H9 (cell line): ENCODE results near the gene TRMU. TPM values are rescaled to one million over a fixed set of nuclear protein-coding genes. Genes with fewer than 3 reads are reported as not detected.

Experiments used
- DNase-seq: peaks from one replicate; pipeline ENCODE4 v3.0.0-alpha.2; 2017
- H2AFZ ChIP-seq: one replicate; pipeline ENCODE4 v1.6.1; 2013; ENCODE audit warnings: mild to moderate bottlenecking, low read length, control low read depth, moderate library complexity
- H2AK5ac ChIP-seq: 2 replicates; pipeline ENCODE4 v1.6.1; 2013; ENCODE audit warnings: low read length, control low read depth, mixed read lengths; ENCODE audit not compliant: insufficient read length
- H2BK120ac ChIP-seq: one replicate; pipeline ENCODE4 v1.6.1; 2013; ENCODE audit warnings: low read depth, mild to moderate bottlenecking, low read length, control low read depth, inconsistent platforms; ENCODE audit not compliant: poor library complexity, severe bottlenecking
- H2BK12ac ChIP-seq: 2 replicates; pipeline ENCODE4 v1.6.1; 2013; ENCODE audit warnings: low read length, control low read depth, mixed read lengths, low read depth; ENCODE audit not compliant: insufficient read length
- H2BK15ac ChIP-seq: 2 replicates; pipeline ENCODE4 v1.6.1; 2013; ENCODE audit warnings: low read depth, low read length, control low read depth
- H2BK20ac ChIP-seq: one replicate; pipeline ENCODE4 v1.6.1; 2013; ENCODE audit warnings: low read depth, mild to moderate bottlenecking, low read length, control low read depth, inconsistent platforms; ENCODE audit not compliant: poor library complexity, severe bottlenecking
- H2BK5ac ChIP-seq: 2 replicates; pipeline ENCODE4 v1.6.1; 2013; ENCODE audit warnings: low read length, control low read depth, mixed read lengths; ENCODE audit not compliant: insufficient read length
- H3K14ac ChIP-seq: 2 replicates; pipeline ENCODE4 v1.6.1; 2013; ENCODE audit warnings: low read length, control low read depth; ENCODE audit not compliant: insufficient read depth
- H3K18ac ChIP-seq: 2 replicates; pipeline ENCODE4 v1.6.1; 2013; ENCODE audit warnings: low read depth, mild to moderate bottlenecking, mixed read lengths, low read length, control low read depth; ENCODE audit not compliant: insufficient read length
- H3K23ac ChIP-seq: 2 replicates; pipeline ENCODE4 v1.6.1; 2013; ENCODE audit warnings: low read length, control low read depth, mixed read lengths, low read depth; ENCODE audit not compliant: insufficient read length
- H3K23me2 ChIP-seq: 2 replicates; pipeline ENCODE4 v1.6.1; 2013; ENCODE audit warnings: low read depth, mild to moderate bottlenecking, mixed read lengths, low read length, control low read depth; ENCODE audit not compliant: insufficient read length, poor library complexity, severe bottlenecking
- H3K27ac ChIP-seq: 2 replicates; pipeline ENCODE4 v1.5.1; 2013; ENCODE audit warnings: low read length, control low read depth, mixed read lengths, low read depth; ENCODE audit not compliant: insufficient read length
- H3K27me3 ChIP-seq: 2 replicates; pipeline ENCODE4 v1.6.1; 2013; ENCODE audit warnings: low read length, control low read depth, inconsistent platforms; ENCODE audit not compliant: insufficient read depth
- H3K4ac ChIP-seq: 2 replicates; pipeline ENCODE4 v1.6.1; 2013; ENCODE audit warnings: low read depth, mild to moderate bottlenecking, control low read depth, inconsistent platforms, low read length, moderate library complexity
- H3K4me1 ChIP-seq: 2 replicates; pipeline ENCODE4 v1.6.1; 2013; ENCODE audit warnings: low read length, control low read depth, inconsistent platforms; ENCODE audit not compliant: insufficient read depth
- H3K4me2 ChIP-seq: 2 replicates; pipeline ENCODE4 v1.6.1; 2013; ENCODE audit warnings: low read length, control low read depth, mixed read lengths; ENCODE audit not compliant: insufficient read length, insufficient read depth
- H3K56ac ChIP-seq: 2 replicates; pipeline ENCODE4 v1.6.1; 2013; ENCODE audit warnings: low read depth, mild to moderate bottlenecking, mixed read lengths, low read length, control low read depth; ENCODE audit not compliant: insufficient read length
- H3K79me1 ChIP-seq: 2 replicates; pipeline ENCODE4 v1.6.1; 2013; ENCODE audit warnings: low read depth, mild to moderate bottlenecking, moderate library complexity, low read length, control low read depth, inconsistent platforms; ENCODE audit not compliant: insufficient read depth, poor library complexity, severe bottlenecking
- H3K79me2 ChIP-seq: 2 replicates; pipeline ENCODE4 v1.6.1; 2013; ENCODE audit warnings: low read length, control low read depth, inconsistent platforms; ENCODE audit not compliant: insufficient read depth
- H3K9ac ChIP-seq: 2 replicates; pipeline ENCODE4 v1.6.1; 2013; ENCODE audit warnings: low read length, control low read depth, mixed read lengths; ENCODE audit not compliant: insufficient read length; ENCODE audit errors: extremely low read depth
- H3K9me3 ChIP-seq: one replicate; pipeline ENCODE4 v1.6.1; 2013; ENCODE audit warnings: low read depth, low read length, inconsistent platforms; ENCODE audit not compliant: control insufficient read depth
- H3T11ph ChIP-seq: one replicate; pipeline ENCODE4 v1.6.1; 2013; ENCODE audit warnings: mild to moderate bottlenecking, low read length, control low read depth, inconsistent platforms
- H4K20me1 ChIP-seq: one replicate; pipeline ENCODE4 v1.6.1; 2013; ENCODE audit not compliant: control insufficient read depth, insufficient read length, insufficient read depth
- H4K5ac ChIP-seq: 2 replicates; pipeline ENCODE4 v1.6.1; 2013; ENCODE audit warnings: low read depth, mild to moderate bottlenecking, mixed read lengths, low read length, control low read depth; ENCODE audit not compliant: insufficient read length
- H4K8ac ChIP-seq: replicated peaks from 2 replicates; pipeline ENCODE4 v1.6.1; 2013; ENCODE audit warnings: low read length, control low read depth, mixed read lengths, low read depth; ENCODE audit not compliant: insufficient read length
- H4K91ac ChIP-seq: 2 replicates; pipeline ENCODE4 v1.6.1; 2013; ENCODE audit warnings: low read depth, mild to moderate bottlenecking, moderate library complexity, mixed read lengths, low read length, control low read depth; ENCODE audit not compliant: insufficient read length
- H3K27ac Mint-ChIP-seq, 3 experiments: 2 replicates in 2 of 3; 3 replicates in 1 of 3; pipeline ENCODE4 v1.8.0; 2020 to 2021; ENCODE audit warnings: mixed read lengths in 3 of 3, mild to moderate bottlenecking in 1 of 3, moderate library complexity in 1 of 3
- H3K27me3 Mint-ChIP-seq: 2 replicates; pipeline ENCODE4 v1.8.0; 2021; ENCODE audit warnings: low read depth, mild to moderate bottlenecking, moderate library complexity, mixed read lengths
- H3K36me3 Mint-ChIP-seq, 3 experiments: 2 replicates in 2 of 3; 3 replicates in 1 of 3; pipeline ENCODE4 v1.8.0; 2020 to 2021; ENCODE audit warnings: low read depth in 3 of 3, mixed read lengths in 3 of 3; ENCODE audit not compliant: insufficient read depth in 1 of 3
- H3K4me1 Mint-ChIP-seq, 2 experiments: 2 replicates each; pipeline ENCODE4 v1.8.0; 2020; ENCODE audit warnings: mixed read lengths in 2 of 2
- H3K4me3 Mint-ChIP-seq, 2 experiments: 2 replicates in 1 of 2; 3 replicates in 1 of 2; pipeline ENCODE4 v1.8.0; 2020 to 2021; ENCODE audit warnings: mild to moderate bottlenecking in 2 of 2, mixed read lengths in 2 of 2, moderate library complexity in 1 of 2
- H3K9me3 Mint-ChIP-seq, 2 experiments: 2 replicates in 1 of 2; 3 replicates in 1 of 2; pipeline ENCODE4 v1.8.0; 2020; ENCODE audit warnings: mild to moderate bottlenecking in 2 of 2, mixed read lengths in 2 of 2, moderate library complexity in 1 of 2
- CTCF ChIP-seq: fragments of 200-600 bp; sonication (generic); conservative IDR thresholded peaks from 3 replicates; pipeline ENCODE4 v1.8.0; 2021; ENCODE audit warnings: antibody characterized with exemption, mild to moderate bottlenecking
- WGBS: extraction: QIAGEN DNeasy Blood & Tissue Kit; methylation state at CpG from one replicate; pipeline ENCODE4 v1.1.7; 2013; ENCODE audit warnings: missing lambda C conversion rate, low lambda C conversion rate, mixed read lengths; ENCODE audit not compliant: insufficient read length; ENCODE audit errors: extremely low coverage; 5-methylcytosine and 5-hydroxymethylcytosine counted together
- total RNA-seq: library from RNA; stranded (reverse); gene quantifications from 2 replicates; pipeline ENCODE4 v1.2.1, GENCODE V29; 2021

TRMU gene
- total RNA-seq, 1 experiment from 2014 or later, result 86.3 TPM

DNA sequence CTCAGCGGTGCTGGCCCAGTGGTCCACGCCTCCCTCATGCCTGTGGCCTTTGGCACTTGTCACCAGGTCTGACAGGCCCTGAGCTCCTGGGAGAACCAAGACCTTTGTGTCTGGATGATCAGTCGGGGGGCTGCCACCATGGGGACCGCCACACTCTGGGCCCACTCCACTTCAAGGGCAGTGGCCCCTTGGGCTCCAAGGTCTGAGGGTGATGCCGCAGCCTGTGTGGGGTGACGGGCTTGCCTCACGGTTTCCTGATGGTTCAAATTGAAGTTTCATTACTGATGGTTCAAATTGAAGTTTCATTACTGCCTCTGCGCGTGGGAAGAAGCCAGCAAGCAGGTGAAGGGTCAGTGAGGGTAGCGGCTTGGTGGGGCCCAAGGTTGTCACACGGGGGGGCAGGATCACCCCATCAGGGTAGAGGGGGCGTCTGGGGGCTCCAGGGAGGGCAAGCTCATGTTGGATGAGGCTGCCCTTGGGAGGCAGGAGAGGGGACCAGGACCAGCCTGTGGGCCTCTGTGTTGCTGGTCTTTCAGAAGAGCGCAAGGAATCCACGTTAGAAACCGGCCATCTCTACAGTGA lies 27.5 kb downstream of the TRMU start:
- H2AFZ ChIP-seq, result no peak overlapping the region
- H3K9me3 Mint-ChIP-seq, result peaks cover 2 to 8% of the 10 kb centered on the region in 2 experiments; a peak in 2 of 5 replicates
- H2BK20ac ChIP-seq, result no peak overlapping the region
- no peak overlapping the region for H3K18ac ChIP-seq
- DNase-seq, result no peak
- H2BK5ac ChIP-seq, result no peak overlapping the region
- H3K4me1 Mint-ChIP-seq, result peaks cover 4% of the 10 kb centered on the region in 2 experiments
- H2BK12ac ChIP-seq, result no peak overlapping the region
- no peak overlapping the region for H3K14ac ChIP-seq
- no peak overlapping the region for H2BK120ac ChIP-seq
- TF ChIP-seq CTCF, result no peak
- no peak overlapping the region for H3K4me3 Mint-ChIP-seq
- no peaks in the 10 kb centered on the region for H4K20me1 ChIP-seq
- no peak overlapping the region for H4K8ac ChIP-seq
- no peak overlapping the region for H3K9ac ChIP-seq
- H2BK15ac ChIP-seq, result no peak overlapping the region
- H3K23me2 ChIP-seq, result no peaks in the 10 kb centered on the region
- peak overlapping the region in 1 of 3 experiments; percentile 77; a peak in 3 of 7 replicates for H3K27ac Mint-ChIP-seq
- H3K4me1 ChIP-seq, result no peaks in the 10 kb centered on the region; the same call in 1 of the 2 replicates
- no peaks in the 10 kb centered on the region for H3K9me3 ChIP-seq
- no peak overlapping the region for H4K5ac ChIP-seq
- no peak overlapping the region for H3K23ac ChIP-seq
- H3K4ac ChIP-seq, result no peak overlapping the region
- no peak overlapping the region for H3T11ph ChIP-seq
- no peak overlapping the region for H3K56ac ChIP-seq
- peaks cover 11 to 41% (median 40%) of the 10 kb centered on the region in 3 experiments; a peak in 6 of 7 replicates for H3K36me3 Mint-ChIP-seq
- H4K91ac ChIP-seq, result no peak overlapping the region
- no peak overlapping the region for H3K27ac ChIP-seq
- H3K4me2 ChIP-seq, result no peak overlapping the region
- no CpG with 5 or more reads among the region's 15 CpGs for WGBS
- no peak overlapping the region for H2AK5ac ChIP-seq
- no peaks in the 10 kb centered on the region; the same call in 1 of the 2 replicates for H3K27me3 Mint-ChIP-seq
- no peaks in the 10 kb centered on the region for H3K79me2 ChIP-seq
- H3K27me3 ChIP-seq, result no peaks in the 10 kb centered on the region
- H3K79me1 ChIP-seq, result no peaks in the 10 kb centered on the region
